HEK293 (cell line): ENCODE results near the gene KATNA1.

Experiments
- ZNF354C ChIP-seq: fragments of 450-650 bp; formaldehyde crosslinking; IDR thresholded peaks from 2 replicates; pipeline ENCODE4 v1.5.1; 2016; ENCODE audit warnings: missing biosample characterization, missing genetic modification characterization, low read depth, borderline replicate concordance
- ZNF621 ChIP-seq: fragments of 450-650 bp; formaldehyde crosslinking; IDR thresholded peaks from 2 replicates; pipeline ENCODE4 v1.5.1; 2017; ENCODE audit warnings: missing biosample characterization, missing genetic modification characterization
- TF ChIP-seq, protein P1 (sequence below): fragments of 450-650 bp; formaldehyde crosslinking; IDR thresholded peaks from 2 replicates; pipeline ENCODE4 v1.5.1; 2016; ENCODE audit warnings: missing biosample characterization, missing genetic modification characterization, low read depth
- TF ChIP-seq, protein P2 (sequence below): fragments of 450-650 bp; formaldehyde crosslinking; IDR thresholded peaks from 2 replicates; pipeline ENCODE4 v1.5.1; 2016; ENCODE audit warnings: missing biosample characterization, missing genetic modification characterization
- TF ChIP-seq, protein P3 (sequence below): fragments of 450-650 bp; formaldehyde crosslinking; IDR thresholded peaks from 2 replicates; pipeline ENCODE4 v1.5.1; 2016; ENCODE audit warnings: missing biosample characterization, missing genetic modification characterization, low read depth

DNA sequence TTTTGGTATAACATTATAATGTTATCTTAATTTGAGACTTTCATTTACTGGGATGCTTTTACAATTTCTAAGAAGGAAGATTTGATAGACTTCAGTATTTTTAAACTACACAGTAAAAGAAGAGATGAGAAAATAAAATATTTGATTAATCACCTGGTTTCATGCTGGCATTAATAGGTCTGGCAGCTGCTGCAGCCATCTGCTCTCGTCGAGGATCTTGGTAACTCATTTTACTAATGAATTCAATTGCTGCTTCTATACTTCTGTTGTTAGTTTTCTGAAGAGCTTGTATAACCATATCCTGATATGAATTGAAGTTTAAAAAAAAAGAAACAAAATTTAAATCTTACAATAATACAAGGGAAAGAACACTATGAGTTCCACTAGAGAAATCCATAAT lies 46.4 kb upstream of the KATNA1 start:
- TF ChIP-seq, protein P1, sequence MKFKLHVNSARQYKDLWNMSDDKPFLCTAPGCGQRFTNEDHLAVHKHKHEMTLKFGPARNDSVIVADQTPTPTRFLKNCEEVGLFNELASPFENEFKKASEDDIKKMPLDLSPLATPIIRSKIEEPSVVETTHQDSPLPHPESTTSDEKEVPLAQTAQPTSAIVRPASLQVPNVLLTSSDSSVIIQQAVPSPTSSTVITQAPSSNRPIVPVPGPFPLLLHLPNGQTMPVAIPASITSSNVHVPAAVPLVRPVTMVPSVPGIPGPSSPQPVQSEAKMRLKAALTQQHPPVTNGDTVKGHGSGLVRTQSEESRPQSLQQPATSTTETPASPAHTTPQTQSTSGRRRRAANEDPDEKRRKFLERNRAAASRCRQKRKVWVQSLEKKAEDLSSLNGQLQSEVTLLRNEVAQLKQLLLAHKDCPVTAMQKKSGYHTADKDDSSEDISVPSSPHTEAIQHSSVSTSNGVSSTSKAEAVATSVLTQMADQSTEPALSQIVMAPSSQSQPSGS: no peak
- TF ChIP-seq ZNF354C (no peak), ZNF621 (no peak)
- TF ChIP-seq, protein P2, sequence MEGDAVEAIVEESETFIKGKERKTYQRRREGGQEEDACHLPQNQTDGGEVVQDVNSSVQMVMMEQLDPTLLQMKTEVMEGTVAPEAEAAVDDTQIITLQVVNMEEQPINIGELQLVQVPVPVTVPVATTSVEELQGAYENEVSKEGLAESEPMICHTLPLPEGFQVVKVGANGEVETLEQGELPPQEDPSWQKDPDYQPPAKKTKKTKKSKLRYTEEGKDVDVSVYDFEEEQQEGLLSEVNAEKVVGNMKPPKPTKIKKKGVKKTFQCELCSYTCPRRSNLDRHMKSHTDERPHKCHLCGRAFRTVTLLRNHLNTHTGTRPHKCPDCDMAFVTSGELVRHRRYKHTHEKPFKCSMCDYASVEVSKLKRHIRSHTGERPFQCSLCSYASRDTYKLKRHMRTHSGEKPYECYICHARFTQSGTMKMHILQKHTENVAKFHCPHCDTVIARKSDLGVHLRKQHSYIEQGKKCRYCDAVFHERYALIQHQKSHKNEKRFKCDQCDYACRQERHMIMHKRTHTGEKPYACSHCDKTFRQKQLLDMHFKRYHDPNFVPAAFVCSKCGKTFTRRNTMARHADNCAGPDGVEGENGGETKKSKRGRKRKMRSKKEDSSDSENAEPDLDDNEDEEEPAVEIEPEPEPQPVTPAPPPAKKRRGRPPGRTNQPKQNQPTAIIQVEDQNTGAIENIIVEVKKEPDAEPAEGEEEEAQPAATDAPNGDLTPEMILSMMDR (tag by site-specific recombination): no peak
- TF ChIP-seq, protein P3, sequence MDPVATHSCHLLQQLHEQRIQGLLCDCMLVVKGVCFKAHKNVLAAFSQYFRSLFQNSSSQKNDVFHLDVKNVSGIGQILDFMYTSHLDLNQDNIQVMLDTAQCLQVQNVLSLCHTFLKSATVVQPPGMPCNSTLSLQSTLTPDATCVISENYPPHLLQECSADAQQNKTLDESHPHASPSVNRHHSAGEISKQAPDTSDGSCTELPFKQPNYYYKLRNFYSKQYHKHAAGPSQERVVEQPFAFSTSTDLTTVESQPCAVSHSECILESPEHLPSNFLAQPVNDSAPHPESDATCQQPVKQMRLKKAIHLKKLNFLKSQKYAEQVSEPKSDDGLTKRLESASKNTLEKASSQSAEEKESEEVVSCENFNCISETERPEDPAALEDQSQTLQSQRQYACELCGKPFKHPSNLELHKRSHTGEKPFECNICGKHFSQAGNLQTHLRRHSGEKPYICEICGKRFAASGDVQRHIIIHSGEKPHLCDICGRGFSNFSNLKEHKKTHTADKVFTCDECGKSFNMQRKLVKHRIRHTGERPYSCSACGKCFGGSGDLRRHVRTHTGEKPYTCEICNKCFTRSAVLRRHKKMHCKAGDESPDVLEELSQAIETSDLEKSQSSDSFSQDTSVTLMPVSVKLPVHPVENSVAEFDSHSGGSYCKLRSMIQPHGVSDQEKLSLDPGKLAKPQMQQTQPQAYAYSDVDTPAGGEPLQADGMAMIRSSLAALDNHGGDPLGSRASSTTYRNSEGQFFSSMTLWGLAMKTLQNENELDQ (tag by site-specific recombination): no peak
